Activated naive CD4-positive, alpha-beta T cell treated with Interleukin-2 at 50 U/mL for 16 hours (primary cell): Measurements from ENCODE around the gene RNU5D-1.
A peak's percentile ranks its signal among the peaks of the same experiment; 100 is the strongest.
"Not testable (repeated sequence)": the region's sequence is repeated elsewhere in the genome, so short reads cannot be mapped to it uniquely, and the experiment has no call there.

Experiments used
- DNase-seq: peaks from one replicate; pipeline ENCODE4 v3.0.0-alpha.2; 2020

Gene RNU5D-1

DNA sequence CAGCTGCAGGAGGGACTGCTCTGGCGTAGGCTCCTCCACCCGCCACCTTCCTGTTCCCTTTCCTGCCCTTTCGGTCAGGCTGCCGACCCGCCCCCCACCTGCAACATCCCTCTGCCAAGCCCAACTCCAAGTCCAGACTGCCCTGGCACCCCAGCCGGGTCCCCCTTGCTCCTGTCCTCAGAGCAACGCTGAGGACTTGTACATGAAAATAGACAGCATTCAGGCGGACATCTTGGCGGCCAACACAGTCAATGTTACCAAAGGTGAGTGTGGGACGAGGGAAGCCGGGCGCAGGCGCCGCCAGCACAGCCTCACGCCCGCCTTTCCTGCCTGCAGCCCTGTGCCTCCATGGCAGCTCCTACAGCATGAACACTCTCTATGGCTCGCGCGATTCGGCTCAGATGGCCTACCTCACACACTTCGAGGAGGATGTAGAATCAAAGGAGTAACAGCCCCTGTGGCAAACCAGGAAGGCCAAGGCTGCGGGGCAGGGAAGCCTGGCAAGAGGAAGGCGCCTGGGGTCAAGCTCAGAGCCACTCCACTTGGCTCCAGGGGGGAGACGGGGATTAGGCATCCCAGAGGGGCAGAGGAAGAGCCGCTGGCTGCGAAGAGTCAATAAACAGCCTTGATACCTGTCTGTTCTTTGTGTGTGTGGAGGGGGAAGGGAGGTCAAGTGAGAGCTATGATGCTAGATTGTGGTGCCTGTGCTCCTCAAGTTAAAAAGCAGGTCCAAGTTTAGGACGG is 5.8 kb downstream of the RNU5D-1 start:
- DNase-seq = no peak

DNA sequence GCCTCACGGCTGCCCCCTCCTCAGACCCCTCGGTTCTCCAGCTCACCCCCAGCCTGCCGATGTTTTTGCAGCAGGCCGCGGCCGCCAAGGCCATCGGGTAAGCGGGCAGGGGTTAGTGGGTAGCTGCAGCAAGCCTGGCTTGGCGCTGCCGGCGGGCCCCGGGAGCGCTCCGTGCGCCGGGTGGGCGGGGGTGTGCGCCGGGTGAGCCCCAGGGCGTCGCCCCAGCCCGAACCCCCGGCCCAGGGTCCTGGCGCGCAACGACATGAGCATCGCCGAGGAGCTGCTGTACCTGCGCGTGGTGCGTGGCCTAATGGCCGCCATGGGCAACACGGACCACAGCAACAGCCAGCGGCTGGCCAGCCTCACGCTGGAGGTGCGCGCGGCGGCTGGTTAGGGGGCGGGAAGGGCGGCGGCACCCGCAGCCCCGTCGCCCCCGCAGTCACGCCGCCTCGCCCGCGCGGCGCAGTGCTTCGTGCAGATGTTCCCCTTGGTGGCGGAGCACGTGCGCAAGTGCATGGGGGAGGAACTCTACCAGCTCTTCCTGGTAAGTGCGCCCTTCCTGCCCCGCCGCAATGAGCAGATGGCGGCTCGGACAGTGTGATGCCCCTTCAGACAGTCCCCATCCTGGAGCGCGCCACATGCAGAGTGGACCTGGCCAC is 6.5 kb downstream of the RNU5D-1 start:
- no peak for DNase-seq

DNA sequence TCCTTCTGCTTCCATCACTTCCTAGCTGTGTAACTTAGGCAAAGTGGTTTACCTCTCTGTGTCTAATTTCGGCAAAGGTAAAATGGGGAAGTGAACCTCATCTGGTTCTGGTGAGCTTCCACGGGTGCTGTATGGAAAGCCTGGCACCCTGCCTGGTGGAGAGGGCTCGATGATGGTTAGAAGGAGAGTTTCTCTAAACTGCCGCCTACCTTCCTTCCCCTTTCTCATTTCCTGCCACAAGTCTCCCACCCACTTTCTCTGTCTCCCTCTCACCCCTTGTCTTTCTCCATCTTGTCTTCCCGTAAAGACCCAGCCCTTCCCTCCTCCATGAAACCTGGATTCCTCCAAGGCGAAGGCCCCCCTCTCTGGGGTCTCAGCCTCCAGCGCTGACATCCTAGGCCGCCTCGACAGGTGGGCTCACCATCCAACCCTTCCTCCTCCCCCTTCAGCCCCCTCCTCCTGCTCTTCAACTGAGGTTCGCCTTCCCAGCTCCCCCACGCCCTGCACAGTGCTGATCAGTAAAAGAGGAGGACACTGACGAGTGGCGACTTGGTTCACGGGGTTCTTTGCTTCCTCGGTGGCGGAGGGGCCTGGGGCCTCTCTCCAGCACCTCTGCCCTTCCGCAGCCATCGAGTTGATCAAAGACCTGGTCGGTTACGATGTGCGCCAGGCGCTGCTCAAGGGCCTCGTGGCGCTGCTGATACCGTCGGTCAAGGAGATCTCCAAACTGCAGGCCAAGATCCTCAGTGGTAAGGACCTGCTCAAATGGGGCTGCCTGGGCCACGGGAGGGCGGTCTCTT is 7.3 kb downstream of the RNU5D-1 start:
- DNase-seq = peak; percentile 53

DNA sequence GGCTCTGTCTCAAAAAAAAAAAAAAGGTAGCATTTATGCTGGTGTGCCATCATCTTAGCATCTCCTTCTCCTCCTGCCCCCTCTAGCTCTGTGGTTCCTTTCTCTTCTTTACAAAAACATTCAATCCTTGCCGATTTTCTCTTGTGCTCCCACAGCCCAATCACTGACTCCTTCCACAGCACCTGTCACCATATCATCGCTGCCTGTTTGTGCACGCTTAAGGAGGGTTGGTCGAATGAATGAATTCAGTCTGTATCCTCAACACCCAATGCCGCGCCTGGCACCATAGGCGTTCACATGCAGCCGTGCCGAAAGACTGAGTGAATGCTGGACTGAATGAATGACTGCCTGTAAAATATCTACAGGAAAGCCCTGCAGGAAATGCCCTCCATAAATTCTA is 7.9 kb downstream of the RNU5D-1 start:
- DNase-seq = peak; percentile 24

DNA sequence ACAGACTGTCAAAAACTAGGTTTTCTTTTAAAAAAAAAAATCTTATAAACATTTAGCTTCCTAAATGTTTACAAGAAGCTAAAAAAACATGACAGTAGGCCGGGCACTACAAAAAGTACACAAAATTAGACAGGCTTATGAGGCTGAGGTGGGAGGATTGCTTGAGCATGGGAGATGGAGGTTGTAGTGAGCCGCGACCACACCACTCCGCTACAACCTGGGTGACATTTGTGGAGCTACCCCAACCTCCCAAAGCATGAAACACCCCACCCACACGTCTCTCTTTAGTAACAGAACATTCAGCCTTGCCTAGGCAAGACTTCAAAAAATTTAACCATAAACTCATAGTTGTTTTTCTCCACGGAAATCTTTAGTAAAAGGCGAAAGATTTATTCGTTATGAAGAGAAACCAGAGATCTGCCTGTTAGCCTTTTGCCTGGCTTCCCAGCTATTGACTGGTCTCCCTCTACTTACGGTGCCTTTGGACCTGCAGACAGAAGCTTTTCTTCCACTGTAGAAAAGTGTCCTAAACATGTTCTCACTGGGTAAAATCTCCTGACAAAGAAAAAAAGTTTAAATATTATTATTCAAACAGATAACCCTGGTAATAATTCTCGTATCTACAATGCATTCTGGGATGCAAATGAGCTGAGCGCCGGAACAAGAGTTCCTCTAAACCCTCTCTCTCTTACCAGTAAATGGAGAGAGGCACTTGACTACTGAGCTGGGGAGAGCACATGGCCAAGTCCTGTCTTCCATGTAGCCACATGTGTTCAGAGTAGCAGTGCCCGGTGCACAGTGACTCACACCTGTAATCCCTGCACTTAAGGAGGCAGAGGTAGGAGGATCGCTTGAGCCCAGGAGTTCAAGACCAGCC is 9.2 kb downstream of the RNU5D-1 start:
- peak; percentile 83 for DNase-seq

DNA sequence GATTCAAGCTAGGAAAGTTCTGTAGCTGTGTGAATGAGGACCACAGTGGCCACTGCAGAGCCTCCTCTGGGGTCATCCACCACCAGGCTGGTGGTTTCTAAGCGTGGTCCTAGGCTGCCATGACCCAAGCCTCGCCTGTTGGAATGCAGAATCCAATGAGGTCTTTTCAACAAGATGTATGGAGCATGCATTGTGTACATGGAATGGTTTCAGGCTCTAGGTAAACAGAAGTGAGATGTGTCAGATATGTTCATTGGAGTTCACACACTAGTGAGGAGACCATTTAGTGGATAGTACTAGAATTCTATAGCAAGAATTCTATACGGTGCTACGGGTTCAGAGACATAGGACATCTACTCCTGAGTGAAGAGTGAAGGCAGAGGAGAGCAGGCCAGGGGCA is 10.7 kb downstream of the RNU5D-1 start:
- DNase-seq = no peak

DNA sequence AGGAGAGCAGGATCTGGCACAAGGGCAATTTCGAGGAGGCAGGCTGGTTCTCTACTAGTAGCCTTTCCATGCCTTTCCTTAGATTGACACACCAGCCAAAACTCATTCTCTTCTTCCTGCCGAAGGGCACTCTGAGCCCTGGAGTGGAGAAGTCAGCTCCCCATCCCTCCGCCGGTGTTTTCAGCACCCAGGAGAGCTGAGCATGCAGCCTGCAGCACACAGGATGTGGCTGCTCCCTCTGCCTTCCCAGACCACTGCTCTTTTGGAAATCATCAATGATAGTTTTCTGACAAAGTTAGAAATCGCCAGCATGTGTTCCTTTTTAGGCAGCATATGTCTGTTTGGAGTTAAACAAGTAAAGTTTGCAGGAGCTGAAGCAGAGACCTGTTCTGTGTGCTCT is 11.7 kb downstream of the RNU5D-1 start:
- no peak for DNase-seq

DNA sequence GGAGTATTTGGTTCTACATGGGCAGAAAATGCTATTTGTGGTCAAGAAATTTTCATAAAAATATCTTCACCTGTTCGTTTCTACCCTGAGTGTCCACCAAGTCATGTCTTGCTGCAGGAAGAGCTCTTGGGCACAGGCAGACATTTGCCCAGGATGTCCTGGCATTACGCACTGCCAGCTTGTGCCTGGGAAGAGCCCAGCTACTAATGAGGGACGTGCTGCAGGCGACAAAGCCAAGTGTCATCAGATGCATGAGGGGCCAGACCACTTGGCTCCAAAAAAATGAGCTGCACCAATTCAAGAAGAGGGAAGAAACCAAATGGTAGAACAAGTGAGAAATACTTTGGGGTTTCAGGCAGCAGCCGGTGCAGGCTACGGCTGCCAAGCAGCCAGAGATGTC is 12.9 kb downstream of the RNU5D-1 start:
- DNase-seq = no peak

DNA sequence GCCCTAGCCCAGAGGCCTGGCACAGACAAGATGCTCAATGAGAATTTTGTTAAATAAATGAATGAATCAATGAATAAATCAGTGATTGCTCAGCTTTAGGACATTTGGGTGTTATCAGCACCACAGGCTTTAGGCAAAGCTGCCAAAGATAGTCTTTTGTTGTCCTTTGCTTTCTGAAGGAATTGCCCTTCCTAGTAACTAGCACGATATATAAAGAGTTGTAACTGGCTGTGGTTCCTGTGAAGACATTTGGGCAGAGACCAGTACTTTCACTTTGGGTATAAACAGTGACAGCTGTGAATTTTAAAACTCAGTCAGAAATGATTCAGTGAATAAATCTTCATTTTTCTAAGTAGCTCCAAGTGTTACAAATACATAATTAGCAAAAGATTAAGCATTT is 13.3 kb downstream of the RNU5D-1 start:
- no peak for DNase-seq

DNA sequence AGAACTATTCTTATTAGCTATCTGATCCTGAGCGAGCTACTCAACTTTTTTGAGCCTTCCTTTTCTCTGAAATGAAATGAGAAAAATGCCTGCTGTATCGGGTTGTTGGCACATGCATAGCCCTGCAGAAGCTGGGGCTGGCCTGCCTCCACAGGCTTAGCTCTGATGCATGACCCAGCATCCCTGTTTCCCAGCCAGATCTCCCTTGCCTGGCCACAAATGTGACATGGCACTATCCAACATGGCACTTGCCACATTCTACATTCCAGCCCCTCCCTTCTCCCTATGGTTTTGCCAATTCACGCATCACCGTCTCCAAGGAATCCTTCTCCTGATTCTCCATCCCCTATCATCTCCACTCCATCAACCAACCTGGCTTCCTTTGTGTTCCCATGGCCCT is 13.8 kb downstream of the RNU5D-1 start:
- DNase-seq = no peak

DNA sequence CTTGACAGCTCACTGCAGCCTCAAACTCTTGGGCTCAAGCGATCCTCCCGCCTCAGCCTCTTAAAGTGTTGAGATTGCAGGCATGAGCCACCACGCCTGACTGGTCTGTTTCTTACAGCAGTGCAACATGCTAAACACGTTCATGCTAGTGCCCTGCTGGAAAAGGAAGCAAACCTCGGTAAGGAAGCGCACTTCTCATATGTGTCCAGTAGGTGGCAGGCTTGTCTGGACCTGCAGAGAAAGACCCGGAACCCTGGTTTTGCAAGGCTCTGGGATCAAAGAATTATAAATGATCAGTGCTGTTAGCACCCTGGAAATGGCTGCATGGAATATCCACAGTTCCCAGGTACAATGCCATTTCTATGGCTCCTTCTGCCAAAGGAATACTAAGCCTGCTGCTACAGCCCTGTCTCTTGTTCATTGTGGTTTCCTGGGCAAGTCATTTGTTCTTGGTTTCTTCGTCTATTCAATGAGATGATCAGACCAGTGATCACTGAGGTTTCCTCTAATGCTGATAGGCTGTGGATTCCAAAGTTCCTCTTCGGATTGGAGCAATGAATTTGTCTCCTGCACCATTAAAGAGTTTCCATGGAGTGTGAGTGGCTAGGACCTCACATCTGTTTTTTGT is 15.9 kb downstream of the RNU5D-1 start:
- DNase-seq = peak; percentile 68

DNA sequence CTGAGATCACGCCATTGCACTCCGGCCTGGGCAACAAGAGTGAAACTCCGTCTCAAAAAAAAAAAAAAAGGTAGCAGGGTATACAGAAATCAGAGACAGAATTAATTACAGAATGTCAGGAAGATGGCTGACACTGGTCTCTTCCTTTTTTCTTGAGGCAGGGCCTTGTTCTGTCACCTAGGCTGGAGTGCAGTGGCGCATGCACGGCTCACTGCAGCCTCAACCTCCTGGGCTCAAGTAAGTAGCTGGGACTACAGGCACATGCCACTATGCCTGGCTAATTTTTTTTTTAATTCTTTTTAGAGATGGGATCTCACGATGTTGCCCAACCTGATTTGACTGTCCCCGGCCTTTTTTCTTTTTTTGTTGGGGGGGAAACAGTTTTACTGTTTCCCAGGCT is 16.4 kb downstream of the RNU5D-1 start:
- DNase-seq = no peak

DNA sequence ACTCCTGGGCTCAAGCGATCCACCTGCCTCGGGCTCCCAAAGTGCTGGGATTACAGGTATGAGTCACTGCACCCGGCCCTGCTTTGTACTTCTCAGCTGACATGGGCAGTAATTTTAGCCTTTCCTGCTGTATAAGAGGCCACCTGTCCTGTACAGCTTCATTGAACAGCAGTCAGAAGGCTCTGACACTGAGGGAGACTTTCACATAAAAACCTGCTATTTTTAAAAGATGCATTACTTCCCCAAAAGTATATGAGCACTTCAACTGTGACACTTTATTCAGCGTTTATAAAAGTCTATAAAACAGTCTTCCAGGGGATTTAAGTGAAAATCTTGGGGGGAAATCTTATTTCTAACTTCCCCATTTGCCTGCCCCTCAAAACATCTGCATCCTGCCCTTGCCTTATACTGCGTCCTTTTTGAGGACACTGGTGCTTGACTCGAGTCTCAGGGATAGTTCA is 17.6 kb downstream of the RNU5D-1 start:
- no peak for DNase-seq

DNA sequence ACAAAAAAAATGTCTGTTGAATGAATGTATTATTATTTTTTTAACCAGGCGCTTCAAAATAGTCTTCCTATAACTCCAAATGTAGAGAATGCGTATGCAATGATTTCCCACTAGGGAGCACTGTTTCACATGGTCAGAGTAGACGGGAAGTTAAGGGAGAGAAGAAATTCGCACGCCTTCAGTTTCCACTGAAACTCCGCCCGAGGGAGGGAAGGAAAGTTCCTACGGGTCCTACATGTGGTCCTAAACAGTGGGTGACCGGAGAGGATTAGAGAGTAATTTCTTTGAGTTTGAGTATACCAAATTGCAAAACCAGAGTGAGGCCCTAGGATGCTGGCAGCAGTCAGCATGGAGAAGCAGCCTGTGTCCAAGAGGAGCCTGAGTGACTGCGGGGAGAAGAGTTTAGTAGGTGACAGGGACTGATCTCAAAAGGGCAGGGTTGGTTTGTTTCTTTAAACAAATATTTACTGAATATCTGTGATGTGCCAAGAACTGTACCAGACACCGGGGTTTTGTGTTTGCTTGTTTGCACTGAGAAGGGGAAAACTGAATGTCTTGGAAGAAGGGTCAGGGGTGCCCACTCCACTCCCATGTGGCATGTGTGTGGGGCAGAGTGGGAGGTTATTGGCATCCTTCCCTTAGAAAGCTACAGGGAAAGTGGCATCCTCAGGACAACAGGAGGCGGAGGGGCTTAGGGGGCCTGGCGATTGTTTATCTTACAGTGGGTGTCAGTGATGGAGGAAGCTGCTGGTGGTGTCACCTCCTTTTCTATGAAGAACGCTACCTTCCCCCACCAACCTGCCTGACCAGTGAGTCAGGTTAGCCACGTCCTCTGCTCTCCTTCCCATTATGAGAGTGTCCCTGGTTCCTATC is 22.8 kb downstream of the RNU5D-1 start:
- peak; percentile 16 for DNase-seq

DNA sequence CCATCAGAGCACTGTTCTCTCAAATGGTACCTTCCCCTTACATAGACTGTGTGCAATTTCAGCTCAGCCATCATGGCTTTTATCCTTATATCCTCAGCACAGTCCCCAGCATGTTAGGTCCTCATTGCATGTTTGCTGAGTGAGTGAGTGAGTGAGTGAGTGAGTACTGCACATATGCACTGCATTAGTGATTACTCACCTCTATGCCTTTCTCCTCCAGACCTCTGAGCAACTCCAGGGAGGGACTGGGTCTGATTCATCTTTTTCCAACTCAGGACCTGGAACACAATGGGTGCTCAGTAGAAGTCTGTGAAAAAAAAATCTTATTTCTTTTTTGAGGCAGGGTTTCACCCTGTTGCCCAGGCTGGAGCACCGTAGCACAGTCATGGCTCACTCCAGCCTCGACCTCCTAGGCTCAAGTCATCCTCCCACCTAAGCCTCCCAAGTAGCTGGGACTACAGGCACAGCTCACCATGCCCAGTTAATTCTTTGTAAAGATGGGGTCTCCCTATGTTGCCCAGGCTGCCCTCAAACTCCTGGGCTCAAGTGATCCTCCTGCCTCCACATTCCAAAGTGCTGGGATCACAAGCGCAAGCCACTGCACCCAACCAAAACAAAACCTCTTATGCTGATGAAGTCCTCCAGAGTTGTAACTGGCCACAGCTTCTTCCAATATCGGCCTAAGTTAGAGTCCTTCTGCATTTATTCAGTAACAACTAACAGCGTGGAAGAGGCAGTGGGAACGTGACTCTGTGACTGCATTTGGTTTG is 23.7 kb downstream of the RNU5D-1 start:
- DNase-seq = no peak

DNA sequence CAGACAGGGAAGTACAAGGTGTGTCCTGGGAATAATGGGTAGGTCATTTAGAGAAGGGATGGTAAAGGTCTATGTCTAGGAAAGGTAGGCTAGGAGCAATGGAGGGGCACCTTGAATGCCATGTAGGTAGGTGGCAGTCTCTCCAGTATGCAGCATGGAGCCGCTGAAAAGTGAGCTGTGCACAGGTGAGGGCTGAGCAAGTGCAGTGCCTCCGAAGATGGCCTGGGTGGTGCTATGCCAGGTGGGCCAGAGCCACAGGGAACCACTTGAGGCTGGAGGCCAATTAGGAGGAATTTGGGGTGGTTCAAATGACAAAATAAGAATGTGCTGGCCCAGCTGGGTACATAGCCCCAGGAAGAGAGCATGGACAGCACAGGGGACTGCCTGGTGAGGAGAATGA is 25.0 kb downstream of the RNU5D-1 start:
- DNase-seq = no peak

DNA sequence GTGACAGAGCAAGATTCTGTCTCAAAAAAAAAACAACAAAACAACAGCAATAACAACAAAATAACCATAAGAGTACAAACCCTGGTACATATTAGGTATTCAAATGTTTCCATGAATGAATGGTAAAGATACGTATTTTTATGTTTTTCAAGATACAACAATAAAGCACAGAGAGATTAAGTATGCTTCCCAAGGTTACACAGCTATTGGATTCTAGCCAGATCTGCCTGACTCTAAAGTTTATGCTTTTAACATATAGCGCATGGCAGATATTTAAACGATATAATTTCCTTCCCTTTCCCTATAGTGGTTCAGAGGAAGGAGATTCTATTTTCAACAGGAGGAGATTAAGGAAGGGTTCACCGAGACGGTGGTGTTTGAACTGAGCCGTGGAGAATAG is 25.5 kb downstream of the RNU5D-1 start:
- DNase-seq = no peak

DNA sequence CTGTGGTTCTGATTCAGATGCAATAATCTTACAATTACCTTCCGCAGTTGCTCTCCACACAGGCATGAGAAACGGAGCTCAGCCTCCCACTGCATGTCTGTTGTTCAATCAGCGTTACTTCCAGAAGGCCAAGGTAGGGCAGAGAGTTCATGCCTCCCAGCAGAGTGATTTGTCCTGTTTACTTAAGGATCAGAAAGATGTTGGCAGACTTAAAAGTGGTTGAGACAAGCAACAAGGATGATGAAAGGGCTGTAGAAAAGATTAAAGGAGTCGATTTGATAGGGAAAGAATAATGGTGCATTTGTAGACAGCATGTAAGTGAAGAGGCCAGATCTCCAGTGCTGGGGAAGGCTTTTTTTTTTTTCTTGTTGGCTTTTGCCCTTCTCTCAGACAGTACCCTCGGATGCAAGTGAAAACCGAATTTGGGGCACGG is 29.8 kb downstream of the RNU5D-1 start:
- DNase-seq = no peak

DNA sequence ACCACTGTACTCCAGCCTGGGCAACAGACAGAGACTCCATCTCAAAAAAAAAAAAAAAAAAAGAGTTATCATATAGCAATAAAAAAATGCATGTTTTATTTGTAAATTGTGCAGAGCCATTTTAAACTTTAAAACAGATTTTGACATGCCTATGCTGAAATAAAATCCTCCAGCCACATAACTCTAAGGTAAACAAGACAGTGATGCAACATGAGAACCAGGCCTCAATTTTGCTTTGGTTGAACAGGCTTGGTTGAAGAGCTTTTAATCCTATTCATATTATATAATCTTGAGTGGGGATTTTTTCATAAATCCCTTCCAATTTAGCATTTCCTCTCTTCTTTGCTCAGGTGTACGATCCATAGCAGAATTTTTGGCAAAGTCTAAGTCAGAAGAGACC is 30.4 kb downstream of the RNU5D-1 start:
- DNase-seq = no peak

DNA sequence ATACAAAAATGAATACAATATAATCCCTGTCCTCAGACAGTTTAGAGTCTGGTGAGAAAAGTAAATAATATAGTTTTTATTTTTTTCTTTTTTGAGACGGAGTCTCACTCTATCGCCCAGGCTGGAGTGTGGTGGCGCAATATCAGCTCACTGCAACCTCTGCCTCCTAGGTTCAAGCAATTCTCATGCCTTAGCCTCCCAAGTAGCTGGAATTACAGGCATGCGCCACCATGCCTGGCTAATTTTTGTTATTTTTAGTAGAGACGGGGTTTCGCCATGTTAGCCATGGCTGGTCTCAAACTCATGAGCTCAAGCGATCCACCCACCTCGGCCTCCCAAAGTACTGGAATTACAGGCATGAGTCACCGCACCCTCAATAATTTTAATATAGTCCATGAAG is 31.6 kb downstream of the RNU5D-1 start:
- DNase-seq = not testable (repeated sequence)
